AG09319 (cell line): ENCODE data around the gene KCNJ13.

Source experiments
- DNase-seq: peaks from one replicate; pipeline ENCODE4 v3.0.0-alpha.2; 2010; ENCODE audit warnings: low read depth; ENCODE audit errors: extremely low read depth
- CTCF ChIP-seq: IDR thresholded peaks from 2 replicates; pipeline ENCODE4 v1.5.1; 2011; ENCODE audit warnings: low read depth, mild to moderate bottlenecking, inconsistent platforms, low read length, moderate library complexity

KCNJ13 gene

DNA sequence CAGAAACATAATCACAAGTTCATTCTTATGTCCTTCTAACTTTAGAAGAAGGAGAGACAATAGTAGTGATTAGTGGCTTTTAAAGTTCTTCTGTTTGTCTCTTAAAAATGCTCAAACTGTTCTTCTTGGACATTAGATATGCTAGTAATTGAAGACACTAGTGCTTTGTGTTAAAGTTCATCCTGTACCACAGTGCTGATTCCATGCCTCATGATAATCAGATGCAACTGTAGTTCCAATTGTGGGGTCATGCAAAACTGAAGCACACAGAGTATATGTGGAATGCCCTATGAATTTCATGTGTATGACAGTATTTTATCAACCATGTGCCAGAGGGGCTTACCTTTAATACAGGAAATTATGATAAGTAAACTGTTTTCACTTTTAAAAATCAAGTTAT, 11.4 kb upstream of the KCNJ13 start:
- no peak for TF ChIP-seq CTCF
- no peak for DNase-seq

- no peak for DNase-seq
- no peak for TF ChIP-seq CTCF
These were observed 6.9 kb upstream of the KCNJ13 start for GRCh38 chr2:232783278-232783677.

GRCh38 chr2:232781765-232782164, 5.4 kb upstream of the KCNJ13 start:
- DNase-seq: peak; percentile 69
- TF ChIP-seq CTCF: no peak

GRCh38 chr2:232779934-232780333, 3.6 kb upstream of the KCNJ13 start:
- TF ChIP-seq CTCF: no peak

DNA sequence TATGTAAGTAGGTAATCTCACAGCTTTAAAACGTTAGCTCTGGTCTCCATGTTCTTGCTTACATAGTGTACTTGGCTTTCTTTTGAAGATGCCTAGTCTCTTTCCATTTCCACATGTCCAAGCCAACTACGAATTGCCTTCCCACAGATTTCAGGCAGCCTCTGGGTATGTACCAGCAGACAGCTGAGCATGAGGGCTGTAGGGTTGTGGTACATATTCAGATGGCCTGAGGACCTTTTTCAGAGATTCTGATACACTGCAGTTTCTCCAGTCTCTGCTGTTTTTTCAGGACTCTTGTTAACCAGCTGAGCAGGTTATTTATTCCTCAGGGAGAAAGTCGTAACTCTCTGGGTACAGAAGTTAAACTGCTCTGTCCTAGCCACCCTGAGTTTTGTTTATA, 3.1 kb upstream of the KCNJ13 start:
- no peak for TF ChIP-seq CTCF
- DNase-seq: no peak

More at GRCh38 chr2:232779934-232780333, 3.6 kb upstream of the KCNJ13 start:
- DNase-seq: no peak

DNA sequence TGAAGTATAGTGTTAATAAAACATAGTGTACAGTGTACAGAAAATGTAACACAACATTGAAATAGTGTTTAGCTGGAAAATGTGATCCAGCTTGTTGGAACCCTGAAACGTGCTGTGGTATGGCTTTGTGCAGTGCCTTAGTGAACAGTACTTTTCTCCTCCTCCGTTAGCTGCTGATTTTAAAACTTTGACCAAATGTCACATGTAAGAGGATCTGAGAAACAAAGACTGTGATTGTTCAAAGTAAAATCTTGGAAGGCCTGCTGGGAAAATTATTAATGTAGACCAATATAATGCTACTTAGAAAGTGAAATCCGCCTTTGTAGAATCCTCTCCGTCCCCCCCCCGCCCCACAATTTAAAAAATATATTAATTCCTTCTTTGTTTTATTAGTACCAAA, 911 bp upstream of the KCNJ13 start:
- no peak for DNase-seq

GRCh38 chr2:232773815-232774214, 2.5 kb downstream of the KCNJ13 start:
- TF ChIP-seq CTCF: no peak

More for the DNA sequence above, 911 bp upstream of the KCNJ13 start:
- no peak for TF ChIP-seq CTCF

DNA sequence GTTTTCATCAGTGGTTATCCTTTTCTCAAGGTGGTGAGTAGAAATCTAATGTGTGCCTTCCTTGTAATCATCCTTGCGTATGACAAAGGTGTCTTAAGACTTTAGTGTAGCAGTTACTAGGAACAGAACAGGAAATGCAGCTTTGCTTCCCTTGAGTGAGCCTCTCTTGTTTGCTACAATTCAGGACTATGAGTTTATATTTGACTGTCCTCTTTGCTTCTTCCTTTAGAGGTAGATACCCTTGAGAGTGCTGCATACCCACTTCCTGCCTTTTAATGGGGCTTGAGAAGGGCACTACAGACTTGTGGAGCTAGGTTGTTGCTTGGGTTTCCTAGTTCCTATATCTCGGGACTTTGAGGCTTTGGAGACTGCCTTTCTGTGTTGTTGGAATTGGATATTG, 3.8 kb downstream of the KCNJ13 start:
- DNase-seq: no peak
- TF ChIP-seq CTCF: no peak

More at GRCh38 chr2:232773815-232774214, 2.5 kb downstream of the KCNJ13 start:
- no peak for DNase-seq
